ENCODE measurements around the gene PKLR.

DNA sequence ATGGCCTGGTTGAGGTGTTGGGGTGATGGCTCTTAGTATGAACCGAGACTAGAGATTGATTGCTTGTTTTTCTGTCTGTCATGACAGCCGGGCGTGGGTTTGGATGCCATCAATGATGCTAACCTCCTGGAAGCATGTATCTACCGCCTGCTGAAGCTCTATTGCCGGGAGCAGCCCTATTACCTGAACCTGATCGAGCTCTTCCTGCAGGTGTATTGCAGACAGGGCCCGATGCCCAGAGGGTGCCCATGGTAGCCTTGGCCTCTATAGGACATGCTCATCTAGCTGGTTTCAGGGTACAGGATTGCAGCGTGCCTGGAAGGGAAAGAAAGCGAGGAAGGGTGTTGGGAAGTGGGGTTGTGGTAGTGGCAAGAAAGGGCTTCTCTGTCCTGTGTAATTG lies 16.8 kb upstream of the PKLR start:
- TF ChIP-seq, protein P1, sequence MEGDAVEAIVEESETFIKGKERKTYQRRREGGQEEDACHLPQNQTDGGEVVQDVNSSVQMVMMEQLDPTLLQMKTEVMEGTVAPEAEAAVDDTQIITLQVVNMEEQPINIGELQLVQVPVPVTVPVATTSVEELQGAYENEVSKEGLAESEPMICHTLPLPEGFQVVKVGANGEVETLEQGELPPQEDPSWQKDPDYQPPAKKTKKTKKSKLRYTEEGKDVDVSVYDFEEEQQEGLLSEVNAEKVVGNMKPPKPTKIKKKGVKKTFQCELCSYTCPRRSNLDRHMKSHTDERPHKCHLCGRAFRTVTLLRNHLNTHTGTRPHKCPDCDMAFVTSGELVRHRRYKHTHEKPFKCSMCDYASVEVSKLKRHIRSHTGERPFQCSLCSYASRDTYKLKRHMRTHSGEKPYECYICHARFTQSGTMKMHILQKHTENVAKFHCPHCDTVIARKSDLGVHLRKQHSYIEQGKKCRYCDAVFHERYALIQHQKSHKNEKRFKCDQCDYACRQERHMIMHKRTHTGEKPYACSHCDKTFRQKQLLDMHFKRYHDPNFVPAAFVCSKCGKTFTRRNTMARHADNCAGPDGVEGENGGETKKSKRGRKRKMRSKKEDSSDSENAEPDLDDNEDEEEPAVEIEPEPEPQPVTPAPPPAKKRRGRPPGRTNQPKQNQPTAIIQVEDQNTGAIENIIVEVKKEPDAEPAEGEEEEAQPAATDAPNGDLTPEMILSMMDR (conservative IDR thresholded peaks at IDR 0.05; ENCODE audit: low read depth, low read length) = no peak
- TF ChIP-seq POLR2A (IDR thresholded peaks at IDR 0.05; ENCODE audit: low read depth, low read length) = no peak
- no peak for TF ChIP-seq RAD21 (IDR thresholded peaks at IDR 0.05; ENCODE audit: low read length)
- no peak for TF ChIP-seq RFX5 (IDR thresholded peaks at IDR 0.05; ENCODE audit: low read depth, low read length)
- no peak for TF ChIP-seq CHD1 (IDR thresholded peaks at IDR 0.05; ENCODE audit: low read depth, low read length)
- no peak for TF ChIP-seq MAFK (IDR thresholded peaks at IDR 0.05; ENCODE audit: low read depth, low read length)
- TF ChIP-seq CEBPB (IDR thresholded peaks at IDR 0.05; ENCODE audit: low read depth, low read length) = no peak
- no peak for TF ChIP-seq SMC3 (IDR thresholded peaks at IDR 0.05; ENCODE audit: low read depth, low read length)
- TF ChIP-seq FOS (IDR thresholded peaks at IDR 0.05; ENCODE audit: low read depth, low read length) = no peak
- TF ChIP-seq, protein P2, sequence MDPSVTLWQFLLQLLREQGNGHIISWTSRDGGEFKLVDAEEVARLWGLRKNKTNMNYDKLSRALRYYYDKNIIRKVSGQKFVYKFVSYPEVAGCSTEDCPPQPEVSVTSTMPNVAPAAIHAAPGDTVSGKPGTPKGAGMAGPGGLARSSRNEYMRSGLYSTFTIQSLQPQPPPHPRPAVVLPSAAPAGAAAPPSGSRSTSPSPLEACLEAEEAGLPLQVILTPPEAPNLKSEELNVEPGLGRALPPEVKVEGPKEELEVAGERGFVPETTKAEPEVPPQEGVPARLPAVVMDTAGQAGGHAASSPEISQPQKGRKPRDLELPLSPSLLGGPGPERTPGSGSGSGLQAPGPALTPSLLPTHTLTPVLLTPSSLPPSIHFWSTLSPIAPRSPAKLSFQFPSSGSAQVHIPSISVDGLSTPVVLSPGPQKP (IDR thresholded peaks at IDR 0.05; ENCODE audit: borderline replicate concordance, low read depth, low read length) = no peak
